ENCODE results near the gene TWF2.

- TF ChIP-seq ZNF274 (IDR thresholded peaks at IDR 0.05; ENCODE audit: low read depth, low read length): no peak
- no peak for TF ChIP-seq SUZ12 (IDR thresholded peaks at IDR 0.05; ENCODE audit: extremely low read depth, insufficient read depth, insufficient read length)
- TF ChIP-seq YY1 (IDR thresholded peaks at IDR 0.05; ENCODE audit: insufficient read depth, insufficient read length): no peak
These were observed 43.1 kb downstream of the TWF2 start for GRCh38 chr3:52195823-52196331.
